Tibial nerve (tissue), 4 donors: ENCODE measurements around the gene FGGY. TPM values are rescaled to one million over a fixed set of nuclear protein-coding genes. Genes with fewer than 3 reads are reported as not detected.

Source experiments
- DNase-seq, 2 donors: peaks; one replicate each; pipeline ENCODE4 v3.0.0-alpha.2; 2019; ENCODE audit warnings: low spot score in 2 of 2
- H3K27ac ChIP-seq, 4 donors: fragments of 200-600 bp; sonication (generic) in 3 of 4; one replicate each; pipeline ENCODE4 v1.5.1; 2017 to 2019; ENCODE audit warnings: mild to moderate bottlenecking in 1 of 4
- H3K27me3 ChIP-seq, 2 donors: fragments of 200-600 bp; sonication (generic) in 1 of 2; one replicate each; pipeline versions ENCODE4 v1.5.1 to v1.6.0; 2017 to 2019
- H3K36me3 ChIP-seq, 3 donors: fragments of 200-600 bp; sonication (generic); one replicate each; pipeline ENCODE4 v1.5.1; 2018 to 2019
- H3K4me1 ChIP-seq, 4 donors: fragments of 200-600 bp; sonication (generic) in 3 of 4; one replicate each; pipeline ENCODE4 v1.5.1; 2017 to 2019
- H3K4me3 ChIP-seq, 4 donors: fragments of 200-600 bp; sonication (generic) in 3 of 4; one replicate each; pipeline ENCODE4 v1.5.1; 2017 to 2019; ENCODE audit warnings: mild to moderate bottlenecking in 1 of 4, moderate library complexity in 1 of 4
- H3K9me3 ChIP-seq, 4 donors: fragments of 200-600 bp; sonication (generic) in 3 of 4; one replicate each; pipeline ENCODE4 v1.5.1; 2017 to 2019
- EP300 ChIP-seq, 2 donors: sonication (generic); formaldehyde crosslinking; IDR thresholded peaks; one replicate each; pipeline ENCODE4 v1.6.1; 2017; ENCODE audit warnings: antibody characterized with exemption in 2 of 2, mild to moderate bottlenecking in 1 of 2
- POLR2A ChIP-seq, 2 donors: fragments of 450-650 bp; IDR thresholded peaks; one replicate each; pipeline ENCODE4 v1.6.1; 2017; ENCODE audit warnings: antibody characterized with exemption in 2 of 2, mild to moderate bottlenecking in 2 of 2, moderate library complexity in 2 of 2
- WGBS, 2 donors: methylation state at CpG; one replicate each; pipeline ENCODE4 v1.1.5; 2018; 5-methylcytosine and 5-hydroxymethylcytosine counted together
- total RNA-seq, 4 donors: library from RNA; depleted of rRNA; stranded (reverse); fragments of >200 nt; gene quantifications; one replicate each; pipeline ENCODE4 v1.1.0, GENCODE V29; 2016
- TF ChIP-seq, protein P1 (sequence below), 5 experiments: fragments of 200-600 bp in 3 of 5; fragments of 450-650 bp in 2 of 5; sonication (generic) in 3 of 5; IDR thresholded peaks; one replicate each; pipeline ENCODE4 v1.5.1; 2016 to 2019; ENCODE audit warnings: antibody characterized with exemption in 5 of 5, mild to moderate bottlenecking in 3 of 5, moderate library complexity in 2 of 5

Gene FGGY
- total RNA-seq, 4 donors from 2014 or later = 27.0 to 40.6 (median 32.9) TPM

DNA sequence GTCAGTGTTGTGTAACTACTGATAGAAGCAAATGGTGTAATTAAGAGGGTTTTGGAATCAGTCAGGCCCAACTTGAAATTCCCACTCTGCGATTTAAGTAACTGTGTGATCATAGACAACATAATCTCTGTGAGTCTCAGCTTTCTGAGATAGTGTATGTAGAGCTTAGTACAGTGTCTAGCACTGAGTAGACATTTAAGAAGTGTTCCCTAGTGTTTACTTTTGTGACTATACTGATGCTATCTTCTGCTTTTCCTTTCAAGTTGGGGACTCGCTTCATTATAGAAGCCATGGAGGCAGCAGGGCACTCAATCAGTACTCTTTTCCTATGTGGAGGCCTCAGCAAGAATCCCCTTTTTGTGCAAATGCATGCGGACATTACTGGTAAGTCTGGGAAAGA is 370.1 kb downstream of the FGGY start:
- 93 to 96% methylated on average over 3 of the region's 3 CpGs for WGBS, 2 donors
- no peaks in the 10 kb centered on the region for H3K36me3 ChIP-seq
- H3K27me3 ChIP-seq = no peaks in the 10 kb centered on the region
- H3K4me3 ChIP-seq = no peak overlapping the region
- H3K4me1 ChIP-seq = peaks cover 3 to 53% (median 27%) of the 10 kb centered on the region in 4 donors
- TF ChIP-seq, protein P1, sequence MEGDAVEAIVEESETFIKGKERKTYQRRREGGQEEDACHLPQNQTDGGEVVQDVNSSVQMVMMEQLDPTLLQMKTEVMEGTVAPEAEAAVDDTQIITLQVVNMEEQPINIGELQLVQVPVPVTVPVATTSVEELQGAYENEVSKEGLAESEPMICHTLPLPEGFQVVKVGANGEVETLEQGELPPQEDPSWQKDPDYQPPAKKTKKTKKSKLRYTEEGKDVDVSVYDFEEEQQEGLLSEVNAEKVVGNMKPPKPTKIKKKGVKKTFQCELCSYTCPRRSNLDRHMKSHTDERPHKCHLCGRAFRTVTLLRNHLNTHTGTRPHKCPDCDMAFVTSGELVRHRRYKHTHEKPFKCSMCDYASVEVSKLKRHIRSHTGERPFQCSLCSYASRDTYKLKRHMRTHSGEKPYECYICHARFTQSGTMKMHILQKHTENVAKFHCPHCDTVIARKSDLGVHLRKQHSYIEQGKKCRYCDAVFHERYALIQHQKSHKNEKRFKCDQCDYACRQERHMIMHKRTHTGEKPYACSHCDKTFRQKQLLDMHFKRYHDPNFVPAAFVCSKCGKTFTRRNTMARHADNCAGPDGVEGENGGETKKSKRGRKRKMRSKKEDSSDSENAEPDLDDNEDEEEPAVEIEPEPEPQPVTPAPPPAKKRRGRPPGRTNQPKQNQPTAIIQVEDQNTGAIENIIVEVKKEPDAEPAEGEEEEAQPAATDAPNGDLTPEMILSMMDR (IDR thresholded peaks at IDR 0.05) = no peak
- no peak for TF ChIP-seq POLR2A (IDR thresholded peaks at IDR 0.05)
- no peak for DNase-seq
- no peaks in the 10 kb centered on the region for H3K9me3 ChIP-seq
- H3K27ac ChIP-seq = no peak overlapping the region

DNA sequence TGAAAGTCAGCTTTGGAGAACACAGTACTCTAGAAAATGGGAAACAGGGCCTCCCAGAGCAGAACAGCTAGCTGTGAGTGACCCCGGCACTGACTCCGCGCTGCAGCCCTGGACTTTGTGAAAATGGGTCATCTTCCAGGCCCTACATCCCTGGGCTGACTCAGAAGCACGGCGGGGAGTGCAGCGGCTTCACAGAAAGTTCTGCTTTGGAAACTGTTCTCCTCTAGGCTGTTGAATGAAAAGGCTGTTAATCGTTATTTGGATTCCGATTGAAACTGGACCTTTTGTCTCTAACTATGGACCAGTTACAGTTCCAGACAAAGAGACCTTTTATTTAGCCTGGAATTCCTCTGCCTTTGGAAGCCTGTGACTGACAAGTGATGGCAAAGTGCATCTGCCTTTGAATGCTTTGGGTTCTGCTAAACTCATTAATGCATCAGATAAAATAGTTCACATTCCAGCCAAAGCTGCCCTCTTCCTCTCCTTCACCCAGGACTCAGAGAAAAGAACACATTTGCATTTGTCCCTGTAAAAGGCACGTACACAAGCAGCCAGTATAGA is 372.9 kb downstream of the FGGY start:
- DNase-seq = peak; percentile 36 to 48
- H3K27ac ChIP-seq = peak overlapping the region in 3 of 4 donors; percentile 65 to 92 (median 84)
- 24 to 25% methylated on average over 9 of the region's 9 CpGs for WGBS, 2 donors
- H3K4me3 ChIP-seq = no peak overlapping the region
- H3K4me1 ChIP-seq = peaks cover 3 to 71% (median 40%) of the 10 kb centered on the region in 4 donors
- no peaks in the 10 kb centered on the region for H3K9me3 ChIP-seq
- no peaks in the 10 kb centered on the region for H3K36me3 ChIP-seq
- H3K27me3 ChIP-seq = no peaks in the 10 kb centered on the region
- TF ChIP-seq EP300 (IDR thresholded peaks at IDR 0.05) = peak in 1 of 2 donors; percentile 80
- TF ChIP-seq POLR2A (IDR thresholded peaks at IDR 0.05) = no peak
- TF ChIP-seq, protein P1 (IDR thresholded peaks at IDR 0.05) = no peak

DNA sequence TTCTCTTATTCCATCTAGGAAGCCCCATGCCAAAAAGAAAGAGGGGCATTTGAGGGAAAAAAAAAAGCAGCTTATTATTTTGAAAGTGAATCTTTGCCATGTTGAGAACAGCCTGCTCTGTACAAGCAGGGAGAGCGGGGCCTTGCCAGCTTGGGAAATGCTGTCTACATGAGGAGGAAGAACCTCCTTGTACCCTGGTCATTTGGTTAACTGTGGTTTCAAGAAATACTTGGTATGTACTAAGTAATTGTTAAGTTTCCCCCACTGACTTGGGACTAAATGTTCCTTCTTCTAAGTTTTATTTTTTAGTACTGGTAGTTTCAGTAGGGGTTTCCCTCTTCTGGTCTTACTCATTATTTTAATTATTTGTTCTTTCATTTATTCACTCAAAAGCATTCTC is 373.8 kb downstream of the FGGY start:
- Histone ChIP-seq H3K27me3 (no peaks in the 10 kb centered on the region), H3K36me3 (no peaks in the 10 kb centered on the region), H3K27ac (peak overlapping the region; percentile 35 to 92 (median 64)), H3K4me1 (peaks cover 3 to 79% (median 45%) of the 10 kb centered on the region in 4 donors), H3K9me3 (no peaks in the 10 kb centered on the region), H3K4me3 (no peak overlapping the region)
- DNase-seq = no peak
- 58 to 64% methylated on average over 1 of the region's 1 CpG for WGBS, 2 donors
- peak in 1 of 2 donors; percentile 62 for TF ChIP-seq EP300 (IDR thresholded peaks at IDR 0.05)
- TF ChIP-seq, protein P1 (IDR thresholded peaks at IDR 0.05) = no peak

DNA sequence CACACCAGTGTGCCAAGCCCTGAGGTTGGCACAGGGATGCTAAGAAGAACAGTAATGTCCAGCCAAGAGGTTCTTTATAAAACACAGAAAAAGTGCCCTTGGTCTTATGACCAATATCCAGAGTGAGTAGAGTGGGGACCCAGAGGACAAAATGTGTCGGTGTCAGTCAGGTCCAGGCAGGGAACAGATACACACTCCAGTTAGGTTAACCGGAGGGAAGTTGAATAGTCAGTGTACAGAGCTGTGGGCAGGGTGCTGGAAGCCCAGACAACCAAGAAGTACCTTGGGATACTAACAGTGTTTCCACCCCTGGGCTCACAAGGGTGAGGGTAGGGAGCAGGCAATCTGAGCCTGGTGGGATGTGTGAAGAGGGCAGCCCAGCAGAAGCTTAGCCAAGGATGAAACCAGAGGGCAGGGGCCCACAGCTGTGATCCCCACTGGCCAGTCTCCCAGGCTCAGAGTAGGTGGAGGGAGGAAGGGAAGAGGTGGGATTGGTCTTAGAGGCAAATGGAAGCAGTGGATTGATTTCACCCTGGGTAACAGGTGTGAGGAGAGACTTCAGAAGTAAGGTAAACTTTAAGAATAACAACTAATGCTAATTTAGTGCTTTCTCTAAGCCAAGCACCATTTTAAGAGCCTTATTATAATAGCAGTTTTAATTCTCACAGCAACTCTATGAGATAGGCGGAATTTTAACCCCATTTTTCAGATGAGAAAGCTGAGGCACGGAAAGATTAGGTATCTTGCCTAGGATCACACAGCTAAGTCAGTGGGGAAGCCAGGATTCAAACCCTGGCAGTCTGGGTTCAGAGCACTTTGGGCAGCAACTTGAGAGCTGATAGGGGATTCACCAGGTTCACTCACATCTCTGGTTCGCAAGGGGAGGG is 374.4 kb downstream of the FGGY start:
- DNase-seq = no peak
- WGBS, 2 donors = 90 to 91% methylated on average over 5 of the region's 5 CpGs
- no peak overlapping the region for H3K4me3 ChIP-seq
- peak overlapping the region; percentile 35 to 92 (median 64) for H3K27ac ChIP-seq
- H3K9me3 ChIP-seq = no peaks in the 10 kb centered on the region
- no peaks in the 10 kb centered on the region for H3K36me3 ChIP-seq
- no peaks in the 10 kb centered on the region for H3K27me3 ChIP-seq
- peaks cover 3 to 86% (median 45%) of the 10 kb centered on the region in 4 donors for H3K4me1 ChIP-seq
- TF ChIP-seq EP300 (IDR thresholded peaks at IDR 0.05) (no peak), POLR2A (IDR thresholded peaks at IDR 0.05) (no peak)
- TF ChIP-seq, protein P1 (IDR thresholded peaks at IDR 0.05) = no peak

DNA sequence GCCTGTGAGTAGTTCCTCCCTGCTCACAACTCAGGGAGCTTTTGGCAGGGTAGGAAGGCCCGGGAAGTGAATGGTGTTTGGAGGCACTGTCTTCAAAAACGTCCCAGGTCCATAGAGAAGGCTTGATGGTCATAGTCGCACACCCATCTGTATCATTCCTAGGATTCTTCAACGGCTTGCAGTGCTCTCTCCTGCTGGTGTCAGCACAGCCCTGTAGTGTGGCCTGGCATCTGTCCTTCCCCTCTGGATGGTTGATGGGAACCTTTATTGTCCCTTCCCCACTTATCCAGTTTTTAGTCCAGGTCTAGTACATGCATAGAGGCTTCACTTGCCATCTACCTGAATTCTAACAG is 375.0 kb downstream of the FGGY start:
- Histone ChIP-seq H3K27me3 (no peaks in the 10 kb centered on the region), H3K9me3 (no peaks in the 10 kb centered on the region), H3K27ac (peak overlapping the region in 3 of 4 donors; percentile 44 to 92 (median 84)), H3K4me1 (peaks cover 3 to 92% (median 46%) of the 10 kb centered on the region in 4 donors), H3K4me3 (no peak overlapping the region), H3K36me3 (no peaks in the 10 kb centered on the region)
- WGBS, 2 donors = 71 to 84% methylated on average over 4 of the region's 4 CpGs
- DNase-seq = no peak
- TF ChIP-seq EP300 (IDR thresholded peaks at IDR 0.05) = no peak
- TF ChIP-seq, protein P1 (IDR thresholded peaks at IDR 0.05) = no peak
- no peak for TF ChIP-seq POLR2A (IDR thresholded peaks at IDR 0.05)
